ENCODE data around the gene FNDC3B.

- no peak for TF ChIP-seq CTCF (IDR thresholded peaks at IDR 0.05; ENCODE audit: low read length)
- no peak for TF ChIP-seq EZH2 (optimal IDR thresholded peaks at IDR 0.05; ENCODE audit: low read depth, low read length)
Observed at GRCh38 chr3:172007065-172007370, 32.4 kb upstream of the FNDC3B start.
